ENCODE results near the gene JAG2. TPM values are rescaled to one million over a fixed set of nuclear protein-coding genes. Genes with fewer than 3 reads are reported as not detected.

JAG2 gene
- total RNA-seq, 4 donors from 2014 or later: 47.4 to 75.4 (median 67.2) TPM

GRCh38 chr14:105120056-105120455, 48.5 kb downstream of the JAG2 start:
- TF ChIP-seq POLR2AphosphoS5 (IDR thresholded peaks at IDR 0.05): no peak
- TF ChIP-seq CTCF (IDR thresholded peaks at IDR 0.05): no peak
- no peak for TF ChIP-seq EP300 (IDR thresholded peaks at IDR 0.05)
- no peak for TF ChIP-seq POLR2A (IDR thresholded peaks at IDR 0.05)
- WGBS: 48% methylated on average over 6 of the region's 6 CpGs

GRCh38 chr14:105119408-105120025, 49.1 kb downstream of the JAG2 start:
- peaks cover 29% of the 10 kb centered on the region for H3K4me1 ChIP-seq
- TF ChIP-seq POLR2AphosphoS5 (IDR thresholded peaks at IDR 0.05): no peak
- no peak for TF ChIP-seq POLR2A (IDR thresholded peaks at IDR 0.05)
- no peak for TF ChIP-seq EP300 (IDR thresholded peaks at IDR 0.05)
- no peak for TF ChIP-seq CTCF (IDR thresholded peaks at IDR 0.05)
- no peaks in the 10 kb centered on the region for H3K36me3 ChIP-seq
- H3K27me3 ChIP-seq: peaks cover 6% of the 10 kb centered on the region
- no peaks in the 10 kb centered on the region for H3K9me3 ChIP-seq
- no peak overlapping the region for H3K4me3 ChIP-seq
- WGBS: 50% methylated on average over 12 of the region's 12 CpGs
- peak overlapping the region; percentile 57 for H3K27ac ChIP-seq
- DNase-seq (ENCODE audit: low spot score in 2 of 2): peak; percentile 48 to 52

More at GRCh38 chr14:105120056-105120455, 48.5 kb downstream of the JAG2 start:
- no peak for DNase-seq (ENCODE audit: low spot score in 2 of 2)
- Histone ChIP-seq H3K4me3 (no peak overlapping the region), H3K9me3 (no peaks in the 10 kb centered on the region), H3K27me3 (peaks cover 9% of the 10 kb centered on the region), H3K36me3 (no peaks in the 10 kb centered on the region), H3K27ac (no peak overlapping the region), H3K4me1 (peaks cover 27% of the 10 kb centered on the region)

GRCh38 chr14:105118646-105119407, 49.7 kb downstream of the JAG2 start:
- 42% methylated on average over 11 of the region's 11 CpGs for WGBS

GRCh38 chr14:105117710-105118385, 50.7 kb downstream of the JAG2 start:
- DNase-seq (ENCODE audit: low spot score in 2 of 2): peak; percentile 42 to 45
- TF ChIP-seq EP300 (IDR thresholded peaks at IDR 0.05) (no peak), POLR2AphosphoS5 (IDR thresholded peaks at IDR 0.05) (no peak), CTCF (IDR thresholded peaks at IDR 0.05) (no peak), POLR2A (IDR thresholded peaks at IDR 0.05) (no peak)

More at GRCh38 chr14:105118646-105119407, 49.7 kb downstream of the JAG2 start:
- peak; percentile 59 to 68 for DNase-seq (ENCODE audit: low spot score in 2 of 2)
- no peaks in the 10 kb centered on the region for H3K9me3 ChIP-seq
- H3K4me1 ChIP-seq: peaks cover 29% of the 10 kb centered on the region
- H3K4me3 ChIP-seq: no peak overlapping the region
- peaks cover 6% of the 10 kb centered on the region for H3K27me3 ChIP-seq
- TF ChIP-seq POLR2AphosphoS5 (IDR thresholded peaks at IDR 0.05) (no peak), CTCF (IDR thresholded peaks at IDR 0.05) (no peak), EP300 (IDR thresholded peaks at IDR 0.05) (no peak), POLR2A (IDR thresholded peaks at IDR 0.05) (no peak)
- no peaks in the 10 kb centered on the region for H3K36me3 ChIP-seq
- H3K27ac ChIP-seq: peak overlapping the region; percentile 57

GRCh38 chr14:105117257-105117646, 51.3 kb downstream of the JAG2 start:
- Histone ChIP-seq H3K4me3 (no peak overlapping the region), H3K36me3 (no peaks in the 10 kb centered on the region), H3K27ac (no peak overlapping the region), H3K27me3 (peaks cover 6% of the 10 kb centered on the region), H3K4me1 (peaks cover 29% of the 10 kb centered on the region), H3K9me3 (no peaks in the 10 kb centered on the region)
- no peak for TF ChIP-seq EP300 (IDR thresholded peaks at IDR 0.05)
- DNase-seq (ENCODE audit: low spot score in 2 of 2): peak; percentile 28 to 48
- 88% methylated on average over 2 of the region's 2 CpGs for WGBS

More at GRCh38 chr14:105117710-105118385, 50.7 kb downstream of the JAG2 start:
- Histone ChIP-seq H3K36me3 (no peaks in the 10 kb centered on the region), H3K9me3 (no peaks in the 10 kb centered on the region), H3K4me3 (no peak overlapping the region), H3K4me1 (peaks cover 29% of the 10 kb centered on the region), H3K27me3 (peaks cover 6% of the 10 kb centered on the region), H3K27ac (peak overlapping the region; percentile 57)
- 93% methylated on average over 7 of the region's 7 CpGs for WGBS

All from suprapubic skin (tissue), 4 donors.